Transverse colon (tissue), 4 donors: ENCODE measurements around the gene WIPF2. TPM values are rescaled to one million over a fixed set of nuclear protein-coding genes. Genes with fewer than 3 reads are reported as not detected.

Source experiments
- DNase-seq: peaks from one replicate; pipeline ENCODE4 v3.0.0-alpha.2; 2019
- H3K27ac ChIP-seq, 4 donors: fragments of 200-600 bp; sonication (generic); 2 replicates each; pipeline ENCODE4 v1.5.1; 2016 to 2018; ENCODE audit warnings: inconsistent platforms in 4 of 4
- H3K27me3 ChIP-seq: fragments of 200-600 bp; sonication (generic); 2 replicates; pipeline ENCODE4 v1.5.1; 2017; ENCODE audit warnings: inconsistent platforms
- H3K36me3 ChIP-seq, 4 donors: fragments of 200-600 bp; sonication (generic); 2 replicates each; pipeline ENCODE4 v1.5.1; 2017 to 2019; ENCODE audit warnings: inconsistent platforms in 4 of 4
- H3K4me1 ChIP-seq, 4 donors: fragments of 200-600 bp; sonication (generic); 2 replicates each; pipeline ENCODE4 v1.5.1; 2017 to 2020; ENCODE audit warnings: inconsistent platforms in 4 of 4
- H3K4me3 ChIP-seq, 4 donors: fragments of 200-600 bp; sonication (generic); 1 replicate in 1 of 4; 2 replicates in 3 of 4; pipeline versions ENCODE4 v1.5.1 to v1.6.1; 2017 to 2019; ENCODE audit warnings: inconsistent platforms in 4 of 4
- H3K9me3 ChIP-seq, 2 donors: fragments of 200-600 bp; sonication (generic); 2 replicates each; pipeline ENCODE4 v1.5.1; 2017 to 2019; ENCODE audit warnings: inconsistent platforms in 2 of 2
- EP300 ChIP-seq: sonication (generic); formaldehyde crosslinking; IDR thresholded peaks from one replicate; pipeline ENCODE4 v1.6.1; 2017; ENCODE audit warnings: antibody characterized with exemption, low read depth
- POLR2A ChIP-seq: fragments of 450-650 bp; IDR thresholded peaks from one replicate; pipeline ENCODE4 v1.6.1; 2016; ENCODE audit warnings: antibody characterized with exemption, mild to moderate bottlenecking, moderate library complexity
- POLR2AphosphoS5 ChIP-seq, 3 donors: sonication (generic); formaldehyde crosslinking; IDR thresholded peaks; one replicate each; pipeline ENCODE4 v1.6.1; 2016; ENCODE audit warnings: antibody characterized with exemption in 3 of 3
- WGBS, 2 donors: methylation state at CpG; one replicate each; pipeline ENCODE4 v1.1.5; 2018; ENCODE audit warnings: low coverage in 1 of 2; 5-methylcytosine and 5-hydroxymethylcytosine counted together
- in situ Hi-C, 4 donors: fragments of 200-750 bp; cut with MboI; loops; one replicate each; pipeline versions ENCODE4 v1.15.0 to v1.15.1; 2017; ENCODE audit warnings: low sequenced_read_pairs in 3 of 4, low pct_ligation_motif_present in 1 of 4, low pct_unique_long_range_greater_than_20kb in 1 of 4
- intact Hi-C: fragments of 100-400 bp; cut with DNase I; formaldehyde crosslinking; loops from one replicate; pipeline ENCODE4 v1.15.1; 2023; ENCODE audit warnings: low total_unique reads
- total RNA-seq, 4 donors: library from RNA; depleted of rRNA; stranded (reverse); fragments of >200 nt; gene quantifications; one replicate each; pipeline ENCODE4 v1.1.0, GENCODE V29; 2016
- TF ChIP-seq, protein P1 (sequence below), 5 experiments: fragments of 200-600 bp in 3 of 5; fragments of 450-650 bp in 2 of 5; sonication (generic) in 3 of 5; IDR thresholded peaks; 1 replicate in 2 of 5; 2 replicates in 3 of 5; pipeline ENCODE4 v1.5.1; 2016 to 2017; ENCODE audit warnings: antibody characterized with exemption in 5 of 5, inconsistent platforms in 3 of 5, mild to moderate bottlenecking in 2 of 5, moderate library complexity in 1 of 5

WIPF2 gene
- total RNA-seq, 4 donors from 2014 or later: 20.5 to 29.5 (median 25.3) TPM

DNA sequence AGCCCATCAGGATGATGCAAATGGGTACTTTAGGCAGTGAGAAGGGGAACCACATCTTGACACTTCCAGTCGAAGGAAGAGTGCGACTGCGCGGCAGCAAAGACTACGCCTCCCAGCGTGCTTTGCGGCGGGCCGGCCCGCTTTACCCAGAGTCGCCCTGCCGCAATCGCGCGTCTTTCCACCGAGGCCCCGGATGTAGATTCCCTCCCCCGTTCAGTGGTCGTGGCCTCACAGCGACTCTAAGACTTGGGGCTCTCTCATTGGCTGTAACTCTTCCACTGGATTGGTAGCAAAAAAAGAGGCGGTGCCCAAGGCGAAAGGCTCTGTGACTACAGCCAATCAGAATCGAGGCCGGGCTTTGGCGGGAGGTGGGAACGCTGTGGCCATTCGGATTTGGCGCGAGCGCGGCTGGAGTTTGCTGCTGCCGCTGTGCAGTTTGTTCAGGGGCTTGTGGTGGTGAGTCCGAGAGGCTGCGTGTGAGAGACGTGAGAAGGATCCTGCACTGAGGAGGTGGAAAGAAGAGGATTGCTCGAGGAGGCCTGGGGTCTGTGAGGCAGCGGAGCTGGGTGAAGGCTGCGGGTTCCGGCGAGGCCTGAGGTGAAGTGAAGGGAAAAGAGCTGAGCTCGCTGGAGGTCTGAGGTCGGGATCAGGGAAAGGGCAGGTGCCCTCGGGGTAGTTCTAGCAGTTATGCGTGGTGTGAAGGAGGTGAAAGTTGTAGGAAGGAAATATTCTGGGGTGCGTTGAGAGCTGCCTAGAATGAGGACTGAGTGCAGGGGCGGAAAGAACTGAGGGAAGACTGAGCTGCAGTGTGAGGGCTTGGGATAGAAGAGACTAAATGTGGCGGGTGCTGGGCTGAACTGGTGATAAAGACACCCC, 68.6 kb downstream of the WIPF2 start, which contains the start of gene CDC6:
Gene CDC6, plus strand, starts transcription at position 386 of the 876 bp plus-strand sequence. CDS start 1,542 bp downstream, outside the sequence.
- peaks cover 5 to 45% (median 25%) of the 10 kb centered on the region in 4 donors for H3K4me1 ChIP-seq
- peak within 1 kb of the TSS; percentile 44 to 60 (median 57) for H3K27ac ChIP-seq
- WGBS, 2 donors: 0% methylated on average over 5 to 46 of the region's 47 CpGs
- H3K4me3 ChIP-seq: peak within 1 kb of the TSS; percentile 35 to 62 (median 50)
- peak; percentile 99 for DNase-seq
- TF ChIP-seq POLR2A (peak; percentile 42), POLR2AphosphoS5 (IDR thresholded peaks at IDR 0.05) (peak; percentile 38 to 51 (median 41))
- TF ChIP-seq, protein P1, sequence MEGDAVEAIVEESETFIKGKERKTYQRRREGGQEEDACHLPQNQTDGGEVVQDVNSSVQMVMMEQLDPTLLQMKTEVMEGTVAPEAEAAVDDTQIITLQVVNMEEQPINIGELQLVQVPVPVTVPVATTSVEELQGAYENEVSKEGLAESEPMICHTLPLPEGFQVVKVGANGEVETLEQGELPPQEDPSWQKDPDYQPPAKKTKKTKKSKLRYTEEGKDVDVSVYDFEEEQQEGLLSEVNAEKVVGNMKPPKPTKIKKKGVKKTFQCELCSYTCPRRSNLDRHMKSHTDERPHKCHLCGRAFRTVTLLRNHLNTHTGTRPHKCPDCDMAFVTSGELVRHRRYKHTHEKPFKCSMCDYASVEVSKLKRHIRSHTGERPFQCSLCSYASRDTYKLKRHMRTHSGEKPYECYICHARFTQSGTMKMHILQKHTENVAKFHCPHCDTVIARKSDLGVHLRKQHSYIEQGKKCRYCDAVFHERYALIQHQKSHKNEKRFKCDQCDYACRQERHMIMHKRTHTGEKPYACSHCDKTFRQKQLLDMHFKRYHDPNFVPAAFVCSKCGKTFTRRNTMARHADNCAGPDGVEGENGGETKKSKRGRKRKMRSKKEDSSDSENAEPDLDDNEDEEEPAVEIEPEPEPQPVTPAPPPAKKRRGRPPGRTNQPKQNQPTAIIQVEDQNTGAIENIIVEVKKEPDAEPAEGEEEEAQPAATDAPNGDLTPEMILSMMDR (IDR thresholded peaks at IDR 0.05): no peak
- intact Hi-C loops (loop anchor here (5.0 kb wide), 1 partner anchor 70 kb away; the partner anchor contains the start of gene WIPF2), in situ Hi-C loops (loop anchor here in 3 of 4 donors (5.0 to 25.0 kb wide), 4 partner anchors 85 to 275 kb away; partner anchors contain the start of genes CSF3 (in 1 of the 3) and RAPGEFL1 (in 1 of the 3))
- H3K9me3 ChIP-seq: no peaks in the 10 kb centered on the region
- no peaks in the 10 kb centered on the region for H3K36me3 ChIP-seq
- no peaks in the 10 kb centered on the region for H3K27me3 ChIP-seq

DNA sequence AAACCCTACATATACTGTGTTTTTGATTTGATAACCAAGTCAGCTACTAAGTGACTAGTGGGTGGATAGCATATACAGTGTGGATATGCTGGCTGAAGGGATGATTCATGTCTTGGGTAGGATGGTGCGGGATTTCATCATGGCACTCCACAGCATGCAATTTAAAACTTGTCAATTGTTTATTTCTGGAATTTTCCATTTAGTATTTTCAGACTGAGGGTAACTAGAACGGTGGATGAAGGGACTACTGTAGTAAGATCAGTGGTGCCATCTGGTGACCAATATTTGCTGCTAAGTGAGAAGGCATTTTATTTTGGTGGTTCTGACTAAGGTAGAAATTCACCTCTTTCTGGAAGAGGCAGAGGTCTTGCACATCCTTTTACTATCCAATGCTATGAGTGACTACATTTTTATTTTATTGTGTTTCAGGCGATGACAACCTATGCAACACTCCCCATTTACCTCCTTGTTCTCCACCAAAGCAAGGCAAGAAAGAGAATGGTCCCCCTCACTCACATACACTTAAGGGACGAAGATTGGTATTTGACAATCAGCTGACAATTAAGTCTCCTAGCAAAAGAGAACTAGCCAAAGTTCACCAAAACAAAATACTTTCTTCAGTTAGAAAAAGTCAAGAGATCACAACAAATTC, 71.7 kb downstream of the WIPF2 start:
- intact Hi-C loops: no loop called here
- in situ Hi-C loops: loop anchor here (5.0 to 25.0 kb wide), 5 partner anchors 88 to 278 kb away; partner anchors contain the start of genes CSF3 (in 1 of the 4) and RAPGEFL1 (in 1 of the 4)
- no peaks in the 10 kb centered on the region for H3K27me3 ChIP-seq

DNA sequence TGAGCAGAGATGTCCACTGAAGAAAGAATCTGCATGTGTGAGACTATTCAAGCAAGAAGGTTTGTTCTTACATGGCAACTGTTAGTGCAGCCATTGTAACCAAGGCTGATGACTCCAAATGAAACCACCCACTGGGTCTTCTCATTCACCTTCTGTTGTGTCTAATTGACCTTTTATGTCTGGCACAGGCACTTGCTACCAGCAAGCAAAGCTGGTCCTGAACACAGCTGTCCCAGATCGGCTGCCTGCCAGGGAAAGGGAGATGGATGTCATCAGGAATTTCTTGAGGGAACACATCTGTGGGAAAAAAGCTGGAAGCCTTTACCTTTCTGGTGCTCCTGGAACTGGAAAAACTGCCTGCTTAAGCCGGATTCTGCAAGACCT, 72.2 kb downstream of the WIPF2 start:
- TF ChIP-seq POLR2A (no peak), POLR2AphosphoS5 (IDR thresholded peaks at IDR 0.05) (no peak), EP300 (no peak)
- TF ChIP-seq, protein P1 (IDR thresholded peaks at IDR 0.05): no peak
- WGBS, 2 donors: 85 to 86% methylated on average over 1 to 2 of the region's 2 CpGs
- H3K27ac ChIP-seq: no peak overlapping the region
- no peaks in the 10 kb centered on the region for H3K36me3 ChIP-seq
- no peaks in the 10 kb centered on the region for H3K9me3 ChIP-seq
- peaks cover 0 to 18% (median 7%) of the 10 kb centered on the region in 4 donors for H3K4me1 ChIP-seq
- intact Hi-C loops: no loop called here
- no peak overlapping the region for H3K4me3 ChIP-seq
- in situ Hi-C loops: loop anchor here (5.0 to 25.0 kb wide), 5 partner anchors 89 to 279 kb away; partner anchors contain the start of genes CSF3 (in 1 of the 4) and RAPGEFL1 (in 1 of the 4)
- no peak for DNase-seq
- no peaks in the 10 kb centered on the region for H3K27me3 ChIP-seq

More for the DNA sequence above, 71.7 kb downstream of the WIPF2 start:
- DNase-seq: peak; percentile 47
- TF ChIP-seq POLR2A (no peak), EP300 (no peak), POLR2AphosphoS5 (IDR thresholded peaks at IDR 0.05) (peak in 1 of 3 donors; percentile 8)
- TF ChIP-seq, protein P1 (IDR thresholded peaks at IDR 0.05): peak; percentile 53 to 76 (median 64)
- H3K36me3 ChIP-seq: no peaks in the 10 kb centered on the region
- H3K4me1 ChIP-seq: peaks cover 0 to 23% (median 7%) of the 10 kb centered on the region in 4 donors
- H3K27ac ChIP-seq: peak overlapping the region in 1 of 4 donors; percentile 21
- H3K4me3 ChIP-seq: no peak overlapping the region
- no peaks in the 10 kb centered on the region for H3K9me3 ChIP-seq
- WGBS, 2 donors: 55 to 61% methylated on average over 3 to 4 of the region's 4 CpGs

DNA sequence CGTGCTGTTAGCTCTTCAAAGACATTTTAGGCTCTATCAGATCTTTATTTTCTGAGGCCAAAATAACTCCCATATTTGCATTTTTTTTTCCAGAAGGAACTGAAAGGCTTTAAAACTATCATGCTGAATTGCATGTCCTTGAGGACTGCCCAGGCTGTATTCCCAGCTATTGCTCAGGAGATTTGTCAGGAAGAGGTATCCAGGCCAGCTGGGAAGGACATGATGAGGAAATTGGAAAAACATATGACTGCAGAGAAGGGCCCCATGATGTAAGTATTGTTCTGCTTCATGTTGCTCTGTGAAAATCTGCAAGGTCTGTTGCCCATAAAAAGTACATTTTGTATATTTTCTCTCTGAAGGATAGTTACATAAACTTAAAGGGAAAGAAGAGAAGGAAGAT, 74.3 kb downstream of the WIPF2 start:
- no peaks in the 10 kb centered on the region for H3K36me3 ChIP-seq
- TF ChIP-seq POLR2AphosphoS5 (IDR thresholded peaks at IDR 0.05): no peak
- no peak for TF ChIP-seq EP300
- TF ChIP-seq POLR2A: no peak
- TF ChIP-seq, protein P1 (IDR thresholded peaks at IDR 0.05): no peak
- no peak for DNase-seq
- H3K27me3 ChIP-seq: no peaks in the 10 kb centered on the region
- H3K9me3 ChIP-seq: no peaks in the 10 kb centered on the region
- H3K27ac ChIP-seq: peak overlapping the region in 1 of 4 donors; percentile 38
- in situ Hi-C loops (loop anchor here (5.0 to 25.0 kb wide), 5 partner anchors 91 to 281 kb away; partner anchors contain the start of genes CSF3 (in 1 of the 4) and RAPGEFL1 (in 1 of the 4)), intact Hi-C loops (no loop called here)
- H3K4me1 ChIP-seq: peaks cover 0 to 6% (median under 1%) of the 10 kb centered on the region in 4 donors
- H3K4me3 ChIP-seq: no peak overlapping the region
- 70 to 76% methylated on average over 1 of the region's 1 CpG for WGBS, 2 donors
